HEK293T (cell line): ENCODE results near the gene WFS1.

Source experiments
- ARNT ChIP-seq: fragments of 450-650 bp; IDR thresholded peaks from 2 replicates; pipeline ENCODE4 v1.6.1; 2017; ENCODE audit warnings: mild to moderate bottlenecking
- CTBP1 ChIP-seq: fragments of 450-650 bp; IDR thresholded peaks from 2 replicates; pipeline ENCODE4 v1.6.1; 2016; ENCODE audit warnings: borderline replicate concordance
- FOXK2 ChIP-seq: fragments of 450-650 bp; IDR thresholded peaks from 2 replicates; pipeline ENCODE4 v1.6.1; 2016; ENCODE audit warnings: mild to moderate bottlenecking
- SP1 ChIP-seq: fragments of 450-650 bp; IDR thresholded peaks from 2 replicates; pipeline ENCODE4 v1.6.1; 2017
- TF ChIP-seq, protein P1 (sequence below): fragments of 450-650 bp; IDR thresholded peaks from 2 replicates; pipeline ENCODE4 v1.6.1; 2016

DNA sequence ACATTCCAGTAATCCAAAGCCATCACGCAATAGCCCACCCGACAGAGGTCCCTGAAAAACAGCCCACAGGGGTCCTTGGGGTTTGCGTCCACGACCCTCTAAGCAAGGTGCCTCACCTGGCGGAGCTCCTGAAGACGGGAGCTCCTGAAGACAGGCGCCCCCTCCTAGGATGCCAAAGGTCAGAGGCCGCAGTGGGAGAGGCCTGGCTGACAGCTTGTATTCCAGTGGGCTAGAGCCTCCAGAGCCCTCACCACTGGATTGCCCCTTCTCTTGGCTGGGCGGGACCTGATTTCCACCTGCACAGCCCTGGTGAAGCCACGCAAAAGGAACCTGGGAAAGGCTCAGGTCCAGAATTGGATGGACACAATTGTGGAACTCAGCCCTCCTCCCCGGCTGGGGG is 29.7 kb upstream of the WFS1 start:
- TF ChIP-seq FOXK2, result no peak
- no peak for TF ChIP-seq SP1
- TF ChIP-seq CTBP1, result no peak
- TF ChIP-seq, protein P1, sequence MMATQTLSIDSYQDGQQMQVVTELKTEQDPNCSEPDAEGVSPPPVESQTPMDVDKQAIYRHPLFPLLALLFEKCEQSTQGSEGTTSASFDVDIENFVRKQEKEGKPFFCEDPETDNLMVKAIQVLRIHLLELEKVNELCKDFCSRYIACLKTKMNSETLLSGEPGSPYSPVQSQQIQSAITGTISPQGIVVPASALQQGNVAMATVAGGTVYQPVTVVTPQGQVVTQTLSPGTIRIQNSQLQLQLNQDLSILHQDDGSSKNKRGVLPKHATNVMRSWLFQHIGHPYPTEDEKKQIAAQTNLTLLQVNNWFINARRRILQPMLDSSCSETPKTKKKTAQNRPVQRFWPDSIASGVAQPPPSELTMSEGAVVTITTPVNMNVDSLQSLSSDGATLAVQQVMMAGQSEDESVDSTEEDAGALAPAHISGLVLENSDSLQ, result no peak
- TF ChIP-seq ARNT, result no peak
